Measurements from ENCODE around the gene SLC9A2.

The SLC9A2 gene

GRCh38 chr2:102619414-102620319 is at the start of gene SLC9A2:
TSS of gene SLC9A2 (plus strand) at chr2:102619553. CDS start at chr2:102619849, 296 bp downstream.
- no peak for DNase-seq

GRCh38 chr2:102575888-102576287 is 43.5 kb upstream of the SLC9A2 start:
- no peak for DNase-seq

GRCh38 chr2:102578376-102578775 is 41.0 kb upstream of the SLC9A2 start:
- no peak for DNase-seq

- no peak for DNase-seq
Observed at GRCh38 chr2:102581911-102582310, 37.4 kb upstream of the SLC9A2 start.

- DNase-seq: no peak
Observed at GRCh38 chr2:102582845-102583244, 36.5 kb upstream of the SLC9A2 start.

- no peak for DNase-seq
Observed at GRCh38 chr2:102585847-102586404, 33.4 kb upstream of the SLC9A2 start.

- DNase-seq: no peak
Observed at GRCh38 chr2:102588213-102588939, 31.0 kb upstream of the SLC9A2 start.

GRCh38 chr2:102589444-102589843 is 29.9 kb upstream of the SLC9A2 start:
- no peak for DNase-seq

GRCh38 chr2:102591491-102592045 is 27.8 kb upstream of the SLC9A2 start:
- DNase-seq: no peak

- no peak for DNase-seq
Observed at GRCh38 chr2:102592601-102593000, 26.8 kb upstream of the SLC9A2 start.

- no peak for DNase-seq
Observed at GRCh38 chr2:102593516-102593915, 25.8 kb upstream of the SLC9A2 start.

GRCh38 chr2:102594445-102595016 is 24.8 kb upstream of the SLC9A2 start:
- DNase-seq: no peak

GRCh38 chr2:102597788-102598187 is 21.6 kb upstream of the SLC9A2 start:
- DNase-seq: no peak

- no peak for DNase-seq
Observed at GRCh38 chr2:102599486-102599885, 19.9 kb upstream of the SLC9A2 start.

- DNase-seq: no peak
Observed at GRCh38 chr2:102601730-102602129, 17.6 kb upstream of the SLC9A2 start.

- no peak for DNase-seq
Observed at GRCh38 chr2:102603904-102604303, 15.4 kb upstream of the SLC9A2 start.

GRCh38 chr2:102604769-102605168 is 14.6 kb upstream of the SLC9A2 start:
- no peak for DNase-seq

- no peak for DNase-seq
Observed at GRCh38 chr2:102606353-102606752, 13.0 kb upstream of the SLC9A2 start.

- DNase-seq: no peak
Observed at GRCh38 chr2:102615620-102616436, 3.5 kb upstream of the SLC9A2 start.

GRCh38 chr2:102618452-102619413 is 620 bp upstream of the SLC9A2 start:
- no peak for DNase-seq

GRCh38 chr2:102620332-102620731 is 979 bp downstream of the SLC9A2 start:
- no peak for DNase-seq

Data from right forelimb (tissue), 1 donor.